Neural cell (in vitro differentiated cells): ENCODE data around the gene NBPF6. TPM values are rescaled to one million over a fixed set of nuclear protein-coding genes. Genes with fewer than 3 reads are reported as not detected.

ENCODE experiments used
- H2AFZ ChIP-seq: fragments of 200-600, 300-800 bp; sonication (generic), shearing (Covaris generic); 2 replicates; pipeline ENCODE4 v1.6.0; 2014; ENCODE audit warnings: low read depth, mild to moderate bottlenecking, antibody characterized with exemption, low read length, moderate library complexity
- H3F3A ChIP-seq: fragments of 200-600 bp; shearing (Covaris generic); 2 replicates; pipeline ENCODE4 v1.6.1; 2016; ENCODE audit warnings: mild to moderate bottlenecking, moderate library complexity, mixed read lengths, antibody characterized with exemption, low read length; ENCODE audit not compliant: insufficient read depth, poor library complexity, severe bottlenecking
- H3K27ac ChIP-seq: fragments of 200-600, 300-800 bp; sonication (generic), shearing (Covaris generic); 2 replicates; pipeline ENCODE4 v1.5.1; 2014; ENCODE audit warnings: mild to moderate bottlenecking, low read length, moderate library complexity
- H3K27me3 ChIP-seq: fragments of 300-800, 200-600 bp; sonication (generic), shearing (Covaris generic); 2 replicates; pipeline ENCODE4 v1.6.0; 2014; ENCODE audit warnings: mild to moderate bottlenecking, low read depth, low read length, moderate library complexity; ENCODE audit not compliant: insufficient read depth
- H3K36me3 ChIP-seq: fragments of 300-800, 200-600 bp; sonication (generic), shearing (Covaris generic); 2 replicates; pipeline ENCODE4 v1.5.1; 2014; ENCODE audit warnings: mild to moderate bottlenecking, antibody characterized with exemption, low read length, moderate library complexity; ENCODE audit not compliant: insufficient read depth
- H3K4me2 ChIP-seq: fragments of 300-800, 200-600 bp; sonication (generic), shearing (Covaris generic); 2 replicates; pipeline ENCODE4 v1.6.0; 2014; ENCODE audit warnings: mild to moderate bottlenecking, low read length
- H3K4me3 ChIP-seq: fragments of 300-800, 200-600 bp; sonication (generic), shearing (Covaris generic); 2 replicates; pipeline ENCODE4 v1.5.1; 2014; ENCODE audit warnings: mild to moderate bottlenecking, low read length, moderate library complexity
- H3K79me2 ChIP-seq: fragments of 200-600 bp; shearing (Covaris generic); replicated peaks from 2 replicates; pipeline ENCODE4 v1.6.0; 2014; ENCODE audit warnings: mild to moderate bottlenecking, low read length, moderate library complexity; ENCODE audit not compliant: insufficient read depth
- H3K9ac ChIP-seq: fragments of 300-800, 200-600 bp; sonication (generic), shearing (Covaris generic); 2 replicates; pipeline ENCODE4 v1.6.1; 2016; ENCODE audit warnings: mild to moderate bottlenecking, low read length, mixed read lengths
- H3K9me2 ChIP-seq: fragments of 200-600 bp; shearing (Covaris generic); 2 replicates; pipeline ENCODE4 v1.6.1; 2016; ENCODE audit warnings: mild to moderate bottlenecking, low read length, mixed read lengths; ENCODE audit not compliant: insufficient read depth
- H3K9me3 ChIP-seq: fragments of 200-600, 300-800 bp; sonication (generic), shearing (Covaris generic); 2 replicates; pipeline ENCODE4 v1.6.1; 2016; ENCODE audit warnings: mild to moderate bottlenecking, mixed run types, low read length, moderate library complexity, mixed read lengths
- H4K20me1 ChIP-seq: fragments of 200-600 bp; shearing (Covaris generic); 2 replicates; pipeline ENCODE4 v1.6.1; 2016; ENCODE audit warnings: mild to moderate bottlenecking, mixed run types; ENCODE audit not compliant: insufficient read depth
- CTCF ChIP-seq: fragments of 450-650 bp; IDR thresholded peaks from 2 replicates; pipeline ENCODE4 v1.5.1; 2014; ENCODE audit warnings: antibody characterized with exemption, mild to moderate bottlenecking, moderate library complexity; ENCODE audit not compliant: poor library complexity, severe bottlenecking
- EP300 ChIP-seq: fragments of 450-650 bp; conservative IDR thresholded peaks from 2 replicates; pipeline ENCODE4 v1.6.1; 2014; ENCODE audit warnings: antibody characterized with exemption, mild to moderate bottlenecking, moderate library complexity; ENCODE audit not compliant: poor library complexity, severe bottlenecking
- EZH2 ChIP-seq: fragments of 200-600, 300-800 bp; shearing (Covaris generic), sonication (generic); IDR thresholded peaks from 2 replicates; pipeline ENCODE4 v1.6.1; 2014; ENCODE audit warnings: antibody characterized with exemption, low read length, borderline replicate concordance, mild to moderate bottlenecking; ENCODE audit not compliant: insufficient read depth, poor library complexity, severe bottlenecking
- MXI1 ChIP-seq: fragments of 450-650 bp; conservative IDR thresholded peaks from 2 replicates; pipeline ENCODE4 v1.6.1; 2014; ENCODE audit warnings: antibody characterized with exemption, mild to moderate bottlenecking; ENCODE audit not compliant: poor library complexity, severe bottlenecking
- POLR2AphosphoS5 ChIP-seq: IDR thresholded peaks from 2 replicates; pipeline ENCODE4 v1.6.1; 2012
- RAD21 ChIP-seq: fragments of 450-650 bp; conservative IDR thresholded peaks from 2 replicates; pipeline ENCODE4 v1.6.1; 2014; ENCODE audit warnings: antibody characterized with exemption, mild to moderate bottlenecking, moderate library complexity
- REST ChIP-seq: IDR thresholded peaks from 2 replicates; pipeline ENCODE4 v1.6.1; 2012; ENCODE audit warnings: borderline replicate concordance
- TAF1 ChIP-seq: IDR thresholded peaks from 2 replicates; pipeline ENCODE4 v1.6.1; 2012; ENCODE audit warnings: low read depth
- polyA plus RNA-seq: library from polyadenylated mRNA; depleted of rRNA; stranded (reverse); fragments of >200 nt; gene quantifications from 2 replicates; pipeline ENCODE4 v1.2.3, GENCODE V29; 2014

Gene NBPF6
- polyA plus RNA-seq, 1 donor from 2014 or later: not detected

GRCh38 chr1:108504447-108504846 is 54.3 kb downstream of the NBPF6 start:
- Histone ChIP-seq H3K9me2 (no peaks in the 10 kb centered on the region), H3K9ac (no peak overlapping the region), H3K27ac (no peak overlapping the region), H3K36me3 (no peaks in the 10 kb centered on the region), H3K4me2 (no peak overlapping the region), H3K27me3 (no peaks in the 10 kb centered on the region), H3F3A (no peaks in the 10 kb centered on the region), H2AFZ (no peak overlapping the region), H4K20me1 (no peaks in the 10 kb centered on the region), H3K4me3 (no peak overlapping the region), H3K79me2 (no peaks in the 10 kb centered on the region), H3K9me3 (no peaks in the 10 kb centered on the region)
- TF ChIP-seq TAF1: no peak
- TF ChIP-seq EP300: no peak
- no peak for TF ChIP-seq EZH2
- no peak for TF ChIP-seq REST
- TF ChIP-seq MXI1: no peak

- H3K4me3 ChIP-seq: no peak overlapping the region
- no peaks in the 10 kb centered on the region for H3K9me3 ChIP-seq
- no peak overlapping the region for H3K9ac ChIP-seq
- no peaks in the 10 kb centered on the region for H3F3A ChIP-seq
- TF ChIP-seq CTCF: no peak
- no peak for TF ChIP-seq REST
- no peak for TF ChIP-seq RAD21
- TF ChIP-seq MXI1: no peak
- TF ChIP-seq POLR2AphosphoS5: no peak
- TF ChIP-seq EP300: no peak
- no peak for TF ChIP-seq EZH2
- no peaks in the 10 kb centered on the region for H3K36me3 ChIP-seq
- H3K27ac ChIP-seq: no peak overlapping the region
- H3K79me2 ChIP-seq: no peaks in the 10 kb centered on the region
- H3K9me2 ChIP-seq: no peaks in the 10 kb centered on the region
- H3K27me3 ChIP-seq: no peaks in the 10 kb centered on the region
- no peaks in the 10 kb centered on the region for H4K20me1 ChIP-seq
- H2AFZ ChIP-seq: no peak overlapping the region
- no peak overlapping the region for H3K4me2 ChIP-seq
These were observed 55.6 kb downstream of the NBPF6 start for GRCh38 chr1:108505763-108506070.
